ENCODE measurements around the gene PMP22. TPM values are rescaled to one million over a fixed set of nuclear protein-coding genes. Genes with fewer than 3 reads are reported as not detected.

The PMP22 gene
- total and polyA plus RNA-seq, 2 donors (not counting 3 experiments of a cell fraction or from before 2014, with no cell fraction given): 67.2 to 103 TPM

DNA sequence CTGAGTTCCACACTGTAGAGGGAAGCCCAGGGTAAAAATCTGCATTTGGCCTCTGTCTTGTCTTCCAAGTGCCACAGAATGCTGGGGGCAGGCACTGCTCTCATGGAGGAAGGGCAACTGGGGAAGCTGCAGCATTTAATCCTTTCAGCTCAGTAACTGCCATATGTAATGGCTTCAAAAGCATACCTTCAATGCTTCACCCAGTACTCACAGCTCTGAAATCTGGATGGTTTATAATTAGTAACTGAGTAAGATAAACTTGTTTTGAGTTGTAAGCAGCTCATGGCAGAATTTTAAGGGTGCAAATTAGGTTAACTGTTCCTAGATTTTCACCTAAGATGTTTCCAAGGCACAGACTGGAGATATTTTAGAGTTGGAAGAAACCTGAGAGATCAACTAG, 24.5 kb downstream of the PMP22 start:
- Histone ChIP-seq H3K4me3 (replicated peaks in 1 of 3; ENCODE audit: insufficient read depth in 1 of 3, low read depth in 1 of 3, low read length in 3 of 3) (no peak overlapping the region), H3K27me3 (ENCODE audit: control insufficient read depth in 2 of 2, insufficient read depth in 2 of 2, low read length in 2 of 2) (no peaks in the 10 kb centered on the region), H3K9ac (replicated peaks; ENCODE audit: extremely low read depth, insufficient read depth, low read length) (no peak overlapping the region), H3K36me3 (ENCODE audit: control insufficient read depth in 2 of 2, extremely low read depth in 1 of 2, insufficient read depth in 2 of 2, low read length in 2 of 2) (peaks cover 9 to 16% of the 10 kb centered on the region in 2 experiments), H3K27ac (ENCODE audit: insufficient read depth, low read depth, low read length) (no peak overlapping the region), H4K20me1 (replicated peaks; ENCODE audit: control insufficient read depth, extremely low read depth, insufficient read depth, low read length) (peaks cover 4% of the 10 kb centered on the region), H3K9me3 (replicated peaks; ENCODE audit: control insufficient read depth, insufficient read depth, low read length) (no peaks in the 10 kb centered on the region), H2AFZ (ENCODE audit: low read depth, low read length) (no peak overlapping the region), H3K4me2 (ENCODE audit: insufficient read depth, low read length) (no peak overlapping the region), H3K9me1 (replicated peaks; ENCODE audit: control insufficient read depth, extremely low read depth, insufficient read depth, low read length) (no peaks in the 10 kb centered on the region), H3K4me1 (ENCODE audit: control insufficient read depth, extremely low read depth, insufficient read depth, low read length) (no peaks in the 10 kb centered on the region), H3K79me2 (ENCODE audit: control insufficient read depth, insufficient read depth, low read length) (peaks cover 34% of the 10 kb centered on the region)
- ChIA-PET POLR2A (no interaction called here), CTCF (no interaction called here)
- no TSS peak for BruUV-seq (replicated peaks)
- intact Hi-C loops (cut with micrococcal nuclease) (no loop called here), dilution Hi-C loops (cut with MboI; ENCODE audit: extremely low pct_ligation_motif_present, low sequenced_read_pairs) (no loop called here)
- no peak for TF ChIP-seq MYC (IDR thresholded peaks at IDR 0.05; ENCODE audit: low read depth, low read length)
- TF ChIP-seq, protein P1, sequence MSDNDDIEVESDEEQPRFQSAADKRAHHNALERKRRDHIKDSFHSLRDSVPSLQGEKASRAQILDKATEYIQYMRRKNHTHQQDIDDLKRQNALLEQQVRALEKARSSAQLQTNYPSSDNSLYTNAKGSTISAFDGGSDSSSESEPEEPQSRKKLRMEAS (IDR thresholded peaks at IDR 0.05; ENCODE audit: insufficient read depth, insufficient read length): no peak
- TF ChIP-seq FOS (IDR thresholded peaks at IDR 0.05; ENCODE audit: borderline replicate concordance, insufficient read depth, low read length): no peak
- TF ChIP-seq EZH2 (IDR thresholded peaks at IDR 0.05; ENCODE audit: borderline replicate concordance, low read depth, low read length, severe bottlenecking): no peak
- TF ChIP-seq POLR2AphosphoS5 (IDR thresholded peaks at IDR 0.05; ENCODE audit: insufficient read depth, low read depth, low read length): no peak
- TF ChIP-seq GATA2 (IDR thresholded peaks at IDR 0.05; ENCODE audit: insufficient read depth, insufficient read length, low read depth, low read length): no peak
- no peak for TF ChIP-seq JUN (IDR thresholded peaks at IDR 0.05; ENCODE audit: borderline replicate concordance, insufficient read depth, insufficient read length, low read depth)
- no peak for TF ChIP-seq POLR2A (IDR thresholded peaks at IDR 0.05; ENCODE audit: low read depth, low read length)
- TF ChIP-seq CTCF (IDR thresholded peaks at IDR 0.05; ENCODE audit: extremely low read depth in 1 of 2, insufficient read depth in 1 of 2, low read depth in 1 of 2, low read length in 2 of 2): no peak
- FAIRE-seq (no peak), DNase-seq (ENCODE audit: low read depth, low spot score) (no peak)
